Type B pancreatic cell (in vitro differentiated cells): ENCODE measurements around the gene ULK4. TPM values are rescaled to one million over a fixed set of nuclear protein-coding genes. Genes with fewer than 3 reads are reported as not detected.
"Not testable (repeated sequence)": the region's sequence is repeated elsewhere in the genome, so short reads cannot be mapped to it uniquely, and the experiment has no call there.

Source experiments
- DNase-seq: peaks from one replicate; pipeline ENCODE4 v3.0.0; 2021; ENCODE audit warnings: mixed read lengths; ENCODE audit not compliant: unreplicated experiment; ENCODE audit errors: extremely low spot score
- H3K27ac Mint-ChIP-seq: 2 replicates; pipeline ENCODE4 v1.8.0; 2021; ENCODE audit warnings: mild to moderate bottlenecking, mixed read lengths
- H3K27me3 Mint-ChIP-seq: 2 replicates; pipeline ENCODE4 v1.8.0; 2021; ENCODE audit warnings: mixed read lengths
- H3K36me3 Mint-ChIP-seq: 2 replicates; pipeline ENCODE4 v1.8.0; 2021; ENCODE audit warnings: mixed read lengths
- H3K4me1 Mint-ChIP-seq: one replicate; pipeline ENCODE4 v1.8.0; 2021; ENCODE audit warnings: mixed read lengths; ENCODE audit not compliant: unreplicated experiment
- H3K4me3 Mint-ChIP-seq: 2 replicates; pipeline ENCODE4 v1.8.0; 2021; ENCODE audit warnings: mild to moderate bottlenecking, mixed read lengths
- H3K9me3 Mint-ChIP-seq: 2 replicates; pipeline ENCODE4 v1.8.0; 2021; ENCODE audit warnings: mixed read lengths
- CTCF ChIP-seq: fragments of 200-600 bp; sonication (generic); conservative IDR thresholded peaks from 2 replicates; pipeline ENCODE4 v1.5.0; 2021; ENCODE audit warnings: antibody characterized with exemption, mild to moderate bottlenecking
- total RNA-seq: library from RNA; stranded (reverse); gene quantifications from 2 replicates; pipeline ENCODE4 v1.2.1, GENCODE V29; 2021; ENCODE audit warnings: low replicate concordance

The ULK4 gene
- total RNA-seq, 1 donor from 2014 or later: 10.7 TPM

DNA sequence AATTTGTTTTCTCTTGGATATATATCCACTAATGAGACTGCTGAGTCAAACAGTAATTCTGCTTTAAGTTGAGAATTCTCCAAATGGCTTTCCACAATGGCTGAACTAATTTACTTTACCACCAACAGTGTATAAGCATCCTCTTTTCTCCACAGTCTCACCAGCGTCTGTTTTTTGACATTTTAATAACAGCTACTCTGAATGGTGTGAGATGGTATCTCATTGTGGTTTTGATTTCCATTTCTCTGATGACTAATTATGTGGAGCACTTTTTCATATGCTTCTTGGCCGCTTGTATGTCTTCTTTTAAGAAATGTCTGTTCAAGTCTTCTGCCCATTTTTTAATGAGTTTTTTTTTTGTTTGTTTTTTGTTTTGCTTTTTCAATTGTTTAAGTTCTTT lies 556.4 kb downstream of the ULK4 start:
- H3K27me3 Mint-ChIP-seq: no peaks in the 10 kb centered on the region
- H3K27ac Mint-ChIP-seq: no peak overlapping the region
- H3K4me3 Mint-ChIP-seq: no peak overlapping the region
- no peaks in the 10 kb centered on the region for H3K9me3 Mint-ChIP-seq
- no peak for DNase-seq
- H3K36me3 Mint-ChIP-seq: no peaks in the 10 kb centered on the region
- TF ChIP-seq CTCF: no peak
- no peaks in the 10 kb centered on the region for H3K4me1 Mint-ChIP-seq

- DNase-seq: no peak
- Mint-ChIP-seq H3K36me3 (no peaks in the 10 kb centered on the region), H3K4me1 (no peaks in the 10 kb centered on the region), H3K4me3 (no peak overlapping the region), H3K27ac (no peak overlapping the region), H3K9me3 (no peaks in the 10 kb centered on the region), H3K27me3 (no peaks in the 10 kb centered on the region)
- no peak for TF ChIP-seq CTCF
Observed at GRCh38 chr3:41404582-41404981, 557.3 kb downstream of the ULK4 start.

GRCh38 chr3:41394896-41395295 lies 567.0 kb downstream of the ULK4 start:
- Mint-ChIP-seq H3K4me3 (no peak overlapping the region), H3K4me1 (no peaks in the 10 kb centered on the region), H3K9me3 (no peaks in the 10 kb centered on the region), H3K36me3 (no peaks in the 10 kb centered on the region), H3K27me3 (no peaks in the 10 kb centered on the region), H3K27ac (no peak overlapping the region)
- no peak for TF ChIP-seq CTCF
- DNase-seq: no peak

GRCh38 chr3:41370765-41371535 lies 591.0 kb downstream of the ULK4 start:
- not testable (repeated sequence) for H3K4me1 Mint-ChIP-seq, H3K27ac Mint-ChIP-seq, H3K27me3 Mint-ChIP-seq, DNase-seq, H3K36me3 Mint-ChIP-seq, H3K9me3 Mint-ChIP-seq, H3K4me3 Mint-ChIP-seq

DNA sequence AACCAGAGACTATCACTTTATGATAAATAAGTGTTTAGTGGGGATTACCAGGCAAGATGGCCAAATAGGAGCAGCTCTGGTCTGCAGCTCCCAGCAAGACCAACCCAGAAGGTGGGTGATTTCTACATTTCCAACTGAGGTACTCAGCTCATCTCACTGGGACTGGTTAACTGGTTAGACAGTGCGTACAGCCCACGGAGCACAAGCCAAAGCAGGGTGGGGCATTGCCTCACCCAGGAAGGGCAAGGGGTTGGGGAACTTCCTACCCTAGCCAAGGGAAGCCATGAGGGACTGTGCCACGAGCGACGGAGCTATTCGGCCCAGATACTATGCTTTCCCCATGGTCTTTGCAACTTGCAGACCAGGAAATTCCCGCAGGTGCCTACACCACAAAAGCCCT lies 591.6 kb downstream of the ULK4 start:
- Mint-ChIP-seq H3K4me1 (peaks cover 9% of the 10 kb centered on the region), H3K4me3 (no peak overlapping the region)

More for the DNA sequence above, 591.6 kb downstream of the ULK4 start:
- H3K27me3 Mint-ChIP-seq: no peaks in the 10 kb centered on the region
- peak overlapping the region; percentile 4 for H3K27ac Mint-ChIP-seq
- H3K36me3 Mint-ChIP-seq: peaks cover 3% of the 10 kb centered on the region
- no peak for TF ChIP-seq CTCF
- no peak for DNase-seq
- H3K9me3 Mint-ChIP-seq: no peaks in the 10 kb centered on the region
